ENCODE measurements around the gene MICALL1.

Gene MICALL1

GRCh38 chr22:37905534-37906363 is at the start of gene MICALL1:
Gene MICALL1, plus strand, starts transcription at chr22:37906297. Its CDS starts 126 bp downstream, at chr22:37906423.
- peak in 1 of 2 donors; percentile 54 for DNase-seq (ENCODE audit: low read depth in 2 of 2)

- DNase-seq (ENCODE audit: low read depth in 2 of 2): no peak
Measured at GRCh38 chr22:37860796-37861421, 45.2 kb upstream of the MICALL1 start.

- no peak for DNase-seq (ENCODE audit: low read depth in 2 of 2)
Measured at GRCh38 chr22:37862570-37863325, 43.3 kb upstream of the MICALL1 start.

DNA sequence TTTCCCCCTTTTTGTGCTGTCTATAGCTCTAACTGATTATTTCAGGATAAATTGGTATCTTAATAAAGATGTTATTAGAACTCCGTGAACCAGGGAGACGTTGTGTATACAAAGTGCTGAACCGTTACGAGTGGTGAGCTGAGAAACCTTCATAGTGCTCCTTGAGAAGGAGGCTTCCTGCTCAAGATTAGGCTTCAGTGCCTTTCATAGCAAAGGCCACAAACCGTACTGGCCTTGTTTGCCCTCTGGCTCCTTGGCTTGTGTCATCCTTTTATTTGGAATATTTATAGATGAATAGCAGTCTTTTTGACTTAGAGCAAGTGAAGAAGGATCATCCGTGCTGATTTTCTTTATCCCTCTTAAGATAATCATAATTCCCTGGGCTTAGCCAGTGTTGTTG is 40.6 kb upstream of the MICALL1 start:
- no peak for DNase-seq (ENCODE audit: low read depth in 2 of 2)

DNA sequence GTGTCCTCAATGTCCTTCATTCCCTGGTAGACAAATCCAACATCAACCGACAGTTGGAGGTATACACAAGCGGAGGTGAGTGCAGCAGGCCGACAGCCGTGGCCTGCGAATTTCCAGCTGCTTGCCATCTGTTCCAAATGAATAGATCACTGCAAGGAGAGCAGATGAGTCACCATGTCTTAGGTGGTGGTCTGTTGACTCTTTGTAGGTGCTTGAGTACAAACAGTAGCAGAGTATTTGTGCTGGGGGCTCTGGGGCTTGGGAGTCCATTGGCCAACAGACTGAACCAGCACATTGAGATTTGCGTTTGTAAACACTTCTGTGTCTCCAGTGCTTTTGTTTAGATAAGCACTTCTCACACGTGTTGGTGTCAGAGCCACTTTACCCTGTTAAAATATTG is 35.8 kb upstream of the MICALL1 start:
- no peak for DNase-seq (ENCODE audit: low read depth in 2 of 2)

- no peak for DNase-seq (ENCODE audit: low read depth in 2 of 2)
Measured at GRCh38 chr22:37880668-37881440, 25.2 kb upstream of the MICALL1 start.

DNA sequence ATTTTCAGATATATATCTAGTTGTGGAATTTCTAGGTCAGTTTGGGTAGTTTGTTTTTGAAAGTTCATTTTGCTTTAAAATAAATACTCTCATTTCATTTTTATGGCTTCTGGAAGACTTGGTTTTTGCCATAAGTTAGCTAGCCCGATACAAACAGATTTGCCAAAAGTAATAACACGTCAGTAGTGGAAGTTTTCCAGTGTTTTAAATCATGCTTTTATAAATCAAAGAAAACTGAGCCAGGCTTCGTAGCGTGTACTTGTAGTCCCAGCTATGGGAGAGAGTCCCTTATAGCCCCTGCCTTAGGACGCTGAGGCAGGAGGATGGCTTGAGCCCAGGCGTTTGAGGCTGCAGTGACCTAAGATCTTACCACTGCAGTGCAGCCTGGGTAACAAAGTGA is 21.7 kb upstream of the MICALL1 start:
- no peak for DNase-seq (ENCODE audit: low read depth in 2 of 2)

DNA sequence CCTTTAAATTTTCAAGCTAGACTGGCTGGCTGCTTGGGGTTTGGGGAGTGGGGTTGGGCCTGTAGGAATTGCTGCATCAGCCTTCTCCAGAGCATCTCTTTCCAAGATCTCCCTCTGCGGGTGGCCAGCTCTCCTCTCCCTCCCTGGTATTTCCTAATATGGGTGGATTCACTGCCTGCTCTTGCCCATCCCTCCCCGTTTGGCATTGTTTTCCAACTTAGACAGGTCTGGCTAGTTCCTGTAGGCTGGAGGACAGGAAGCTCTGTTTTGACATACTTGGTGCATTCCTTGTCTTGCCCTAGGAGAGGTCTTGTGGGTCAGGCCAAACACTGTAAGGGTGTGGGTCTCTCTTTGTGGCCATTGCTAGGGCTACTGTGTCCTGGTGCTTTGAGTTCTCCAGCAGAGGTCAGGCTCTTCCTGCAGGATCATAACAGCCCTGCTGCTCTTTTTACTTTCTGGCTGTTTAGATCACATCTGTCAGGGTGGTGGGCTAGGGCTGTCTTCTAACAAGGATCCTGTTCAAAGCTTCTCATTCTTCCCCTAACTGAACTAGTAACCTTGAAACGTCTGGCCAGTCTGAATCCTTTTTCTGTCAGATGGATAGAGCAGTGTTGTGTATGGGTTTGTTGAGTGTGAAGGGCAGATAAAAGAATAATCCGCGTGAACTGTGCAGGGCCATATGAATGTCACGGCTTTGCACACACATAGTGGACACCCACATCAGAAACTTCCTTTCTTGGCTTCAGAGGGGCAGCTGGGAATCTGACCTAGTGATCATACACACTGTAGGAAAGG is 18.3 kb upstream of the MICALL1 start:
- no peak for DNase-seq (ENCODE audit: low read depth in 2 of 2)

DNA sequence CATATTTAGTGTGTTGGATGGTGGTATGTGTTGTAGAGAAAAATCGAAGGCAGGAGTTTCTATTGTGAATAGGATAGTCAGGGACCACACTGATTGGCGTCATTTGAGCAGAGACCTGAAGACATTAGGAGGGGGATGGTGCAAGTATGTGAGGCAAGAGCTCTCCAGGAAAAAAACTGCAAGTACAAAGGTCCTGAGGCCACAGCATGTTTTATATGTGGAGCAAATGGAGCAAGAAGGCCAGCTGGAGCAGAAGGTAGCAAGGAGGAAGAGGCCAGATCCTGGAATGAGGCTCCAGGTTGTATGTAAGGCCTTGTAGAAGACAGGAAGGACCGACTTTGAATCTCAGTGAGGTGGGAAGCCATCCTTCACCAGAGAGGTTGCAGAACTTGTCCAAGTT is 14.2 kb upstream of the MICALL1 start:
- DNase-seq (ENCODE audit: low read depth in 2 of 2): no peak

- no peak for DNase-seq (ENCODE audit: low read depth in 2 of 2)
Measured at GRCh38 chr22:37892566-37893335, 13.3 kb upstream of the MICALL1 start.

- DNase-seq (ENCODE audit: low read depth in 2 of 2): no peak
Measured at GRCh38 chr22:37893583-37893983, 12.5 kb upstream of the MICALL1 start.

GRCh38 chr22:37894939-37895670 is 11.0 kb upstream of the MICALL1 start:
- no peak for DNase-seq (ENCODE audit: low read depth in 2 of 2)

DNA sequence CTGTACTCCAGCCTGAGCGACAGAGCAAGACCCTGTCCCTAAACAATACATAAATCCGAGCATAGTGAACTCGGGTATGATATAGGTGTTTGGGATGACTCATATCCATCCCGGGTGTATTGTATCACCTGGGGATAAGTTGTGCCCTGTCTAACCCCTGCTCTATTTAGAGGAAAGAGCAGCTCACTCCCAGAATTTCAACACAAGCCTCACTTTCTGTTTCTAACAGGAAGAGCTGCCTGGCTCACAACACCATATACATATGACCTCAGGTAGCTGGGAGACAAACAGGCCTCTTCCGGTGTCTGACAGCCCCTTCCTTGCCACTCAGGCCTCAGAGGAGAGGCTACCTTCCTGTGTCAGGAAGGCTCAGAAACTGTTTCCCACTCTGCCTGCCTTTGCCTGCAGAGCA is 9.9 kb upstream of the MICALL1 start:
- DNase-seq (ENCODE audit: low read depth in 2 of 2): no peak

DNA sequence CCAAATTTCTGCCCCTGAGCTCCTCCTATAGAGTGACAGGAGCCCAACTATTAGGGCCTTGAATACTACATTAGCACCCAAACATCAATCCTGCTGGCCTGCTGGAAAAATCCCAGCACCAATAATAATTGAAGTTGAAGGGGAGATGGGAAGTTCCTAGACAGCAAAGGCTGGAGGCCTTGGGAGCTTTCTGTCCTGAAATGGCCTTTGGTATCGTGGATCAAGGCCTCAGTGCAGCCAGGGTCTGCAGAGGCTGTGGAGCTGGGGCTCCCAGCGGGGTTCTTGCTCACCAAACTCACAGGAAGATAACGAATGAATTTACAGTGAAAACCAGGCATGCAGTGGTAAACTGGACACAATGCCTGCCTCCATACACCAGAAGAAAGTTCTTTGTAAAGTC is 9.2 kb upstream of the MICALL1 start:
- no peak for DNase-seq (ENCODE audit: low read depth in 2 of 2)

- DNase-seq (ENCODE audit: low read depth in 2 of 2): no peak
Measured at GRCh38 chr22:37897807-37898206, 8.3 kb upstream of the MICALL1 start.

GRCh38 chr22:37898441-37899181 is 7.5 kb upstream of the MICALL1 start:
- DNase-seq (ENCODE audit: low read depth in 2 of 2): no peak

DNA sequence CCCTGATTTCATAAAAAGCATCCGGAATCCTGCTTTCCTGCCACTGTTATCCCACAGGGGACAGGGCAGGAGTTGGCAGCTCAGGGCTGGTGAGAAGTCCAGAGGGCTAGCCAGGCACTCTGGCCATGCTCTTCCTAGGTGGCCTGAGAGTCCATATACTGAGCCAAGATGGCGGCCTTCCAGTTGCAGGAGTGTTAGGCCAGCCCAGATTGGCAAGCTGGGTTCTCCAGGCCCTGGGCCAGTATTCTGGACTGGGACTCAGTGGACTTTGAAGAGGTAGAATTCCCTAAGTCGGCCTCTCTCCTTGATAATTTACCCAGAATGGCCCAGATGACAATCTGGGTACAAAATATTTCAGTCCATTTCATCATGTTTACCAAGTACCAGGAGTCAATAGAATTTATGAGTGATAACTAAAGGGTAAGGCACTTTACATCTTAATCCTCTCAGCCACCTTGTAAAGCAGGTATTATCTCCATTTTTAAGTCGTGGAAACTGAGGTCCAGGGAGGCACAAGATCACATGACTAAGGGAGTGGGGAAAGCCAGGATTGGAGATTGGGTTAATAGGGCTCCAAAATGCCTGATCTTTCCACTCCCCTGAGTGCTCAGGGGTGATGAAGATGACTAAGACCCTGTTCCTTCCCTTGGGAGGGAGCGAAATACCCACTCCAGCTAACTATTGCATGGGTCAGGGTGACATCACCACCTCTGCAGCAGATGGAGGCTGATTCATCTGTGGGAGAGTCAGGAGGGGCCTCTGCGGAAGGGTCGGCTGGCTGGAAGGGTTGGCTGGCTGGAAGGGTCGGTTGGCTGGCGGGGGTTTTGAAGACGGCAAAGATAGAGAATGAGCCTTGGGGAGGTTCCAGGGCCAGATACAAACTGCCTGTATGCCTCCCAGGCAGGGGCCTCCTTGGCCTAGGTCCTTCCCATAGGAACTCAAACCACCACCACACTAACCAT is 1.2 kb upstream of the MICALL1 start:
- DNase-seq (ENCODE audit: low read depth in 2 of 2): peak in 1 of 2 donors; percentile 15
